GM18861 (cell line): ENCODE results near the gene CFAP70.

ENCODE experiments used
- ATAC-seq: cut with Tn5 transposase; IDR thresholded peaks from one replicate; pipeline ENCODE4 v1.9.1; 2021; ENCODE audit not compliant: unreplicated experiment

CFAP70 gene

DNA sequence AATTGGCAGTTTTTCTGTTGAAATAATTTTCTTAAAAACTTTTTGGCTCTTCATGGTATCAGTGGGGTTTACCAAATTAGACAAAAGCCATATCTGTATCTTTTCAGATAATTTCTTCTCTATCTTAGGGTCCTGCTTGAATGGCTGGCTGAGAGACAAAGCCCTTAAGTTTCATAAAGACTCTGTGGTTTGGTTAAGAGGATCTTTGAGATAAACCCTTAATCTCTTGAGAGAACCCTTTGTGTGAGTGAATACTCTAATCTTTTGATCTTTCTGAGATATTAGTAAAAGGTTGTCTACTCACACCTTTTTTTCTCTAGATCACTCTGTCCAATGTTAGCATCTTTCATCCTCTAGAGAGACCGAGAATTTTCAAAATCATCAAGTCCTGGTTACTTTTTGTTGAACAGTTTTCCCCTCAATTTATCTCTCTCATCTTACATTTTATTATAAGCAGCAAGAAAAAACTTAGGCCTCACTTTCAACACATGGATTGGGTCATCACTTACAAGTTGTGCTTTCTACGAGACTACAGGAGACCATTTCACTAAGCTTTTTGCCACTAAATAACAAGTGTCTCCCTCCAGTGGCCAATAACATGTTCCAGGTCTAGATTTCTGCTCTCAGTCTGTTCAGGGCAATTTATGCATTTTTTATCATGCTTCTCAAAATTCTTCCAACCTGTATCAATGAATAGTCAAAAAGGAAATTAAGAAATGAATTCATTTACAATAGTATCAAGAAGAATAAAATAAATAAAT is 140.1 kb downstream of the CFAP70 start:
- ATAC-seq: no peak

DNA sequence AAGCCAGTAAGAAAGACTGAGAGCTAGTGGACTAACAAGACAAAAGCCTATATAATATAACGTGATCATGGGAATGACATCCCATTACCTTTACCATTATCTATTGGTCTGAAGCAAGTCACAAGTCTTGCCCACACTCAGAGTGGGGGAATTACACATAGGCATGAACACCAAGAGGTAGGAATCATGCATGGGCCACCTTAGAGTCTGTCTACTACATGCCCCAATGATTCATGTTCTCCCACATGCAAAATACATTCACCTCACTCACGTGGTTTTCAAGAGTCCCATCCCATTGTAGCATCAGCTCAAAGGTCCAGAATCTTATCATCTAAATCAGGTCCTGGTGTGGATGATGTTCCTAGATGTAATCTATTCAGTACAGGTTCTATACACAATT is 141.0 kb downstream of the CFAP70 start:
- ATAC-seq: no peak

DNA sequence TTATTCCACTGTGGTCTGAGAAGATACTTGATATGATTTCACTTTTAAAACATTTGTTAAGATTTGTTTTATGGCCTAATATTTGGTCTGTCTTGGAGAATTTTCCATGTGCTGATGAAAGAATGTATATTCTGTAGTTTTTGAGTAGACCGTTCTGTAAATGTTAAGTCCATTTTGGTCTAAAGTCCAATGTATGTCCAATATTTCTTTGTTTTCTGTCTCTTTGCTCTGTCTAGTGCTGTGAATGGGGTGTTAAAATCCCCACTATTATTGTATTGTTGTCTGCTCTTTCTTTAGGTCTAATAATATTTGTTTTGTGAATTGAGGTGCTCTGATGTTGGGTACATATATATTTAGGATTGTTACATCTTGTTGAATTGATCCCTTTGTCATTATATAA is 142.9 kb downstream of the CFAP70 start:
- ATAC-seq: no peak

DNA sequence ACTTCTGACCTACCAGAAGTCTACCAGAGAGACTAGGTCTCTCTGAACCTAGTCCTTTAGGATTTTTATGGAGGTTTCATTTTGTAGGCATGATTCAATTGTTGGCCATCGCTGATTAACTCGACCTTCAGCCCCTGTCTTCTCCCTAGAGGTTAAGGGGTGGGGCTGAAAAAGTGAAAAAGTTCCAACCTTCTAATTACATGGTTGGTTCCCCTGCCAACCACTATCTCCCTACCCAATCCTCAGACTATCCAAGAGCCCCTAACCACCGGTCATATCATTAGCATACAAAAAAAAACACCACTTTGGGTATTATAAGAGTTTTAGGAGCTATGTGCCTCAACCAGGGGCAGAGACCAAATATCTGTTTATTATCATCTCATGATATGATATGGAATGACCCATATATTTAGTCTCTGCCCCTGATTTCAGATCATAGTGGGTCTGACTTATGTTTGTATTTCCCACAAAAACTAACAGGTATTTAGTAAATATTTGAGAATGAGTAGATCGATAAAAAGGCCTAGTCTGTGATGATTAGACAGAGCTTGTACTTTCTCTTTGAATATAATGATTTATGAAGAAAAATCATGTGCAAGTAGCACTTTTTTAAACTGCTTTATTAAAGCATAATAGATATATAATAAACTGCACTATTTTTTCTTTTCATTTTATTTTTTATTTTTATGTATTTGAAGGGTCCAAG is 147.4 kb downstream of the CFAP70 start:
- no peak for ATAC-seq

DNA sequence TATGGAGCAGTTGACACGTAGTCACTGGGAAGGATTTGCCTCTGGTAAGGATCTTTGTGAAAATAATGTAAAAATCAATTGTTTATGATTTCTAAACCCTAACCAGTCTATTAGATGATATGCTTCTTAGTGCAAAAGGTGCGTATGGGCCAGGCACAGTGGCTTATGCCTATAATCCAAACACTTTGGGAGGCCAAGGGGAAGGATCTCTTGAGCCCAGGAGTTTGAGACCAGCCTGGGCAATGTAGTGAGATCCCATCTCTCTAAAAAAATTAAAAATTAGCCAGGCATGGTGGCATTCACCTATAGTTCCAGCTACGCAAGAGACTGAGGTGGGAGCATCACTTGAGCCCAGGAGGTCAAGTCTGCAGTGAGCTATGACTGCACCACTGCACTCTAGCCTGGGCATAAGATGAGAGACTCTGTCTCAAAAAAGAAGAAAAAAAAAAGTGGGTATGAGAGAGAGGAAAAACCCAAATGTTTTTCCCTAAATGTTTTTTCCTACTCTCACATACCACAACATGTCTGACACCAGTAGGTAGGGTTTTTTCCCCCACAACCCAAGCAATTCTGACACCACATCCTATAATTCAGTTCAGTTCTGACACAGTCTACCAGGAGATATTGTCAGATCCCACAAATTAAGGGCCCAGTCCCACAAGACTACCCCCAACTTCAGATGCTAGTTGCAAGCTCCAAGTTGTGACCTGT is 148.1 kb downstream of the CFAP70 start:
- no peak for ATAC-seq

DNA sequence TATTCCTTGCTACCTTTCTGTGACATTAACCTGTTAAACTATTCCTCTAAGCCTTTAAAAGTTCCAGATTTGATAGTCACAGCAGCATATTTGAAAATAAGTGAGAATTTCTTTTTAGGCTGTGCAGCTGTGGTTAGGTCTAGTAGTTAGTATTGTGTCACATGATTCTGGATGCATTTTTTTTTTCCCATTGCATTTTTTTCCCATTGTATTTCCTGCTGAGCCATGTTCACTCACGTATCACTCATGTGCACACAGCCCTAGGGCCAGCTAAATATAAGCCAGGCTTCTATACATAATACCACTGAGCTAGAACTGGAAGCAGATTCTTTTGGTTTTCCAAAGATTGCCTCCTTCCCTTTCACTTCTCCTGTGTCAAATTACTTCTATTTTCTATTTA is 149.0 kb downstream of the CFAP70 start:
- ATAC-seq: no peak

DNA sequence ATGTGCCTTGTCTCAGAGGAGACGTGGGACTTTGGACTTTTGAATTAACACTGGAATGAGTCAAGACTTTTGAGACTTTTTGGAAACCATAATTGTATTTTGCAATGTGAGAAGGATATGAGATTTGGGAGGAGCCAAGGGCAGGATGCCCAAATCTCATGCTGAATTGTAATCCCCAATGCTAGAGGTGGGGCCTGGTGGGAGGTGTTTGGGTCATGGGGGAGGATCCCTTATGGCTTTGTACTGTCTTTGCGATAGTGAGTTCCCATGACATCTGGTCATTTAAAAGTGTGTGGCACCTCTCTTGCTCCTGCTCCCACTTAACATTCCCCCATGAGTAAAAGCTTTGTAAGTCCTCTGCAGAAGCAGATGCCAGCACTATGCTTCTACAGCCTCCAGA is 150.8 kb downstream of the CFAP70 start:
- no peak for ATAC-seq

DNA sequence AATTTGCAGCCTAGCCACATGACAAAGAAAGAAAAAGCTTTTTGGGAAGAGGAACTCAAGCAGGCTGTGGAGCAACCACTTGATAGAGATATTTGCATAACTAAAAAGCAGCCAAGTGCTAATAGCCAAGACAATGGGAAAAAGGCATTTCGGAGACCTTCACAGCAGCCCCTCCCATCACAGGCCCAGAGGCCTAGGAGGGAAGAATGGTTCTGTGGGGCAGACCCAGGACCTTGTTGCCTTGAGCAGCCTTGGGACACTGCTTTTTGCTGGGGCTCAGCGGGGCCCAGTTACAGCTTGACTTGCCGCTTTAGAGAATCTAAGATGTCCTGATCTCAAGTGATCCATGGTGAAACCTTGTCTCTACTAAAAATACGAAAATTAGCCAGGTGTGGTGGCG is 152.3 kb downstream of the CFAP70 start:
- no peak for ATAC-seq

DNA sequence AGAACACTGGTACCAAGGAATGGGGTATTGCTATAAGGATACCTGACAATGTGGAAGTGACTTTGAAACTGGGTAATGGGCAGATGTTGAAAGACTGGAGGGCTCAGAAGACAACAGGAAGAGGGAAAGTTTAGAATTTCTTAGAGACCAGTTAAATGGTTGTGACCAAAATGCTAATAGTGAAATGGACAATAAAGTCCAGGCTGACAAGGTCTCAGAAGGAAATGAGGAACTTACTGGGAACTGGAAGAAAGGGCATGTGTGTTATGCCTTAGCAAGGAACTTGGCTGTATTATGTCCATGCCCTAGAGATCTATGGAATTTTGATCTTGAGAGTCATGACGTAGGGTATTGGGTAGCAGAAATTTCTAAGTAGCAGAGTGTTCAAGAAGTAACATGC is 152.8 kb downstream of the CFAP70 start:
- ATAC-seq: no peak

DNA sequence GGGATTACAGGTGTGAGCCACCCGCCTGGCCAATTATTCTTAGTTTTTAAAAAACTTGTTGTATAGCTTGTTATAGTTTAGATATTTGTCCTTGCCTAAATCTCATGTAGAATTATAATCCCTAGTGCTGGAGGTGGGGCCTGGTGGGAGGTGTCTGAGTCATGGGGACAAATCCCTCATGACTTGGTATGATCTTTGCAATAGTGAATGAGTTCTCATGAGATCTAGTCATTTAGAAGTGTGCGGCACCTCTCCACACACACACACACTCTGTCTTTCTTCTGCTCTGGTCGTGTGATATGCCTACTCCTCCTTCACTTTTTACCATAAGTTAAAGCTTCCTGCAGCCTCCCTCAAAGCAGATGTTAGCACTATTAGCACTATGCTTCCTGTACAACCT is 153.6 kb downstream of the CFAP70 start:
- ATAC-seq: no peak
